Erythroblast (primary cell): ENCODE results near the gene COL7A1.
"Not testable (repeated sequence)": the region's sequence is repeated elsewhere in the genome, so short reads cannot be mapped to it uniquely, and the experiment has no call there.

Experiments used
- DNase-seq, 2 experiments: peaks; one replicate each; lab custom pipeline; 2025; lab: John Stamatoyannopoulos, UW
- GATA1 ChIP-seq: IDR thresholded peaks from 2 replicates; pipeline ENCODE4 v1.6.1; 2011; ENCODE audit warnings: low read depth, mild to moderate bottlenecking, control low read depth, low read length, moderate library complexity
- POLR2A ChIP-seq: IDR thresholded peaks from 2 replicates; pipeline ENCODE4 v1.6.1; 2011; ENCODE audit warnings: mild to moderate bottlenecking, low read length

COL7A1 gene

DNA sequence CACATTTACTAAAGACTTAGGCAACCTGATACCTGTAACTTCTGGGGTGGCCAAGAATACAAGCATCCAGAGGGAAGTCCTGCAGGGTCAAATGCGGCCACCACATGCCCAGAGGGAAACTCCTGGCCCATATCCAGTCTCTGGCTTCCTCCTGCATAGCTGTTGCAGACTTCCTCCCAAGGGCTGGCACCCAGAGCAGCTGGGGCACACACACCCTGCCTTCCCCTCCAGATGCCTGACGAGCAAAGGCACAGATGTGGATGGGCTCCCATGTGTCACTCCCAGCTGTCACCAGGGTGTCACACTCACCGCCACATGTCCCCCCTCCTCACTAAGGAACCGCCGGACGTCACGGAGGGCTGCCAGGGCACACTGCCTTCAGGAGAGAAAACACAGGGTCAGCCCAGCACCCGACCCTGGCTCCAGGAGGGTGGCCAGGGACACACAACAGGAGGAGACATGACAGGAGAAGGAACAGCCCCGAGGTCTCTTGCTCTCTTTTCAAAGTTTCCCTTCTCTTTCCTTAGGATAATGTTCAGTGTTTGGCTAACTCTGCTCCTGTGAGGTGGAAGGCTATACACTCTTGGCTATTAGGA, 51.8 kb downstream of the COL7A1 start:
- TF ChIP-seq GATA1 (no peak), POLR2A (no peak)
- DNase-seq: no peak

GRCh38 chr3:48538451-48538850, 56.7 kb downstream of the COL7A1 start:
- TF ChIP-seq POLR2A: no peak
- TF ChIP-seq GATA1: no peak

GRCh38 chr3:48536785-48537184, 58.3 kb downstream of the COL7A1 start:
- no peak for DNase-seq
- no peak for TF ChIP-seq GATA1
- no peak for TF ChIP-seq POLR2A

More at GRCh38 chr3:48538451-48538850, 56.7 kb downstream of the COL7A1 start:
- no peak for DNase-seq

- TF ChIP-seq POLR2A (no peak), GATA1 (no peak)
- no peak for DNase-seq
Observed at GRCh38 chr3:48536116-48536515, 59.0 kb downstream of the COL7A1 start.

DNA sequence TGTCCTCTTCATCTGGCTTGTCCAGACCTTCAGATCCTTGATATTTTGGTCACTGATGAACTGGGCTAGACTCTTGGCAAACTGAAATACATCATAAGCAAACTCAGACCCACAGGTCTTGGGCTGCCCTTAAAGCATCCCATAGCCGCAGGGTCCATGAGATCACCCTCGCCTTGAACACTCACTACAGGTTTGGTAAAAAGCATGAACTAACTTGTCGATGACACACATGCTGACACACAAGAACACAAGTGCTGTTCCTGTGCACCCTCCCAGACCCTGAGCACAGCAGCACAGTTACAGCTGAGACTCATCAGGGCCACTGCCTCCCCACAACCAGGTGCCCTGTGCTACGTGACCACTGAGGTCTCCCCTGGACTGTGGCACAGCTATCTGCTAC, 59.6 kb downstream of the COL7A1 start:
- DNase-seq: no peak
- TF ChIP-seq GATA1: no peak
- TF ChIP-seq POLR2A: no peak

DNA sequence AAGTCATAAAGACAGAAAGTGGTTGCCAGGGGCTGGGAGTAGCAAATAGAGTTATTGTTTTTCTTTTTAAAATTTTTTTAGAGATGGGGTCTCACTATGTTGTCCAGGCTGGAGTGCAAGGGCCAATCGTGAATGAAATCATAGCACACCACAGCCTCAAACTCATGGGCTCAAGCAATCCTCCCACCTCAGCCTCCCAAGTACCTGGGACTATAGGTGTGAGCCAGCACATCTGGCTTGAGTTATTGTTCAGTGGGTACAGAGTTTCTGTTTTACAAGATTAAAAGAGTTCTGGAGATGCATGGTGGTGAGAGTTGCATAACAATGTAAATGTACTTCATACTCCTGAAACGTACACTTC, 62.2 kb downstream of the COL7A1 start:
- TF ChIP-seq GATA1: no peak
- no peak for TF ChIP-seq POLR2A
- DNase-seq: no peak

DNA sequence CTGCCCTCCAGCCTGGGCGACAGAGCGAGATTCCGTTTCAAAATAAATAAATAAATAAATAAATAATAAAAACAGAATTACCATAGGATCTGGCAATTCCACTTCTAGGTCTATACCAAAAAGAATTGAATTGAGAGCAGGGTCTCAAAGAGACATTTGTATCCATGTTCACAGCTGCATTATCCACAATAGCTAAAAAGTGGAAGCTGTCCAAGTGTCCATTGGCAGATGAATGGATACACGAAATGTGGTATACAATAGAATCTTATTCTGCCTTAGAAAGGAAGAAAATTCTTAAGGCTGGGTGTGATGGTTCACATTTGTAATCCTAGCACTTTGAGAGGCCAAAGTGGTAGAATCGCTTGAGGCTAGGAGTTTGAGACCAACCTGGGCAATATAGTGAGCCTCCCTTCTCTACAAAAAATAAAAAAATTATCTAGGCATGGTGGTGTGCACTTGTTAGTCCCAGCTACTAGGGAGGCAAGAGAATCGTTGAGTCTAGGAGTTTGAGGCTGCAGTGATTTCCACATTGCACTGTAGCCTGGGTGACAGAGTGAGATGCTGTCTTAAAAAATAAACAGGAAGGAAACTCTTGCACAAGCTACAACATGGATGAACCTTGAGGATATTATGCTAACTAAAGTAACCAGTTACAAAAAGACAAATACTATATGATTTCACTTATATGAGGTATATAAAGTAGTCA, 62.7 kb downstream of the COL7A1 start:
- DNase-seq: no peak
- TF ChIP-seq POLR2A (no peak), GATA1 (no peak)

GRCh38 chr3:48530701-48531100, 64.4 kb downstream of the COL7A1 start:
- not testable (repeated sequence) for DNase-seq

GRCh38 chr3:48528754-48529153, 66.4 kb downstream of the COL7A1 start:
- DNase-seq: no peak
- no peak for TF ChIP-seq GATA1
- no peak for TF ChIP-seq POLR2A

GRCh38 chr3:48528048-48528447, 67.1 kb downstream of the COL7A1 start:
- TF ChIP-seq GATA1 (no peak), POLR2A (no peak)
- no peak for DNase-seq

- DNase-seq: no peak
- TF ChIP-seq POLR2A (no peak), GATA1 (no peak)
Observed at GRCh38 chr3:48524970-48525369, 70.2 kb downstream of the COL7A1 start.

GRCh38 chr3:48521635-48522034, 73.5 kb downstream of the COL7A1 start:
- no peak for DNase-seq
- TF ChIP-seq GATA1: no peak
- no peak for TF ChIP-seq POLR2A

DNA sequence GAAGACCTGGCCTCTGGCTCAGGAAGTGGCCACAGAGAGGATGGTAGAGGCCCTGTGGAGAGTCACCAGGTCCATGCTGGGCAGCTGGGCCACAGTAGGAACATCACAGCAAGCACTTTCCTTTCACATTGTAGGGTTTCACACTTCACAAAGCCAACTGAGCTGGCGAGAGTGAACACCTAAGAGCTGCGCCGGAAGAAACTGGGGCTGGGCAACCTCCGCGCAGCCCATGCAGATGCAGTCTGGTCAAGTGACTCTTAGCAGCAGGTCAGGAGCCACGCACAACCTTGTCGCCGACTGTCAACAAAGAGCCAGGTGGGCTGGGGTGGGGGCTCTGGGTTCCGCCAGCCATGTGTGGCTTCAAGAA, 75.9 kb downstream of the COL7A1 start:
- TF ChIP-seq POLR2A (no peak), GATA1 (no peak)
- no peak for DNase-seq

GRCh38 chr3:48518638-48519276, 76.4 kb downstream of the COL7A1 start:
- no peak for TF ChIP-seq GATA1
- no peak for TF ChIP-seq POLR2A
- no peak for DNase-seq
